Peyer's patch (tissue), 4 donors: Measurements from ENCODE around the gene PBX1.

Source experiments
- CTCF ChIP-seq, 6 experiments: fragments of 450-650 bp in 4 of 6; fragments of 200-600 bp in 2 of 6; sonication (generic) in 1 of 6; IDR thresholded peaks; one replicate each; pipeline ENCODE4 v1.5.1; 2017 to 2019; ENCODE audit warnings: antibody characterized with exemption in 6 of 6, mild to moderate bottlenecking in 3 of 6, moderate library complexity in 1 of 6
- POLR2A ChIP-seq, 2 donors: fragments of 450-650 bp; IDR thresholded peaks; one replicate each; pipeline ENCODE4 v1.5.1; 2017; ENCODE audit warnings: antibody characterized with exemption in 2 of 2, mild to moderate bottlenecking in 2 of 2, moderate library complexity in 2 of 2

- TF ChIP-seq CTCF (IDR thresholded peaks at IDR 0.05), result no peak
- TF ChIP-seq POLR2A (IDR thresholded peaks at IDR 0.05), result no peak
These were observed 84.0 kb downstream of the PBX1 start for GRCh38 chr1:164643018-164643417.
